Hepatocyte (in vitro differentiated cells): Measurements from ENCODE around the gene TMEM239. TPM values are rescaled to one million over a fixed set of nuclear protein-coding genes. Genes with fewer than 3 reads are reported as not detected.

Experiments
- DNase-seq: peaks from one replicate; pipeline ENCODE4 v3.0.0-alpha.2; 2016; ENCODE audit warnings: low spot score
- H2AFZ ChIP-seq: fragments of 200-600 bp; sonication (generic); 2 replicates; pipeline ENCODE4 v1.6.0; 2016; ENCODE audit warnings: antibody characterized with exemption, mild to moderate bottlenecking
- H3K27ac ChIP-seq: fragments of 200-600 bp; sonication (generic); 2 replicates; pipeline ENCODE4 v1.5.1; 2016; ENCODE audit warnings: mild to moderate bottlenecking
- H3K27me3 ChIP-seq: fragments of 200-600 bp; sonication (generic); 2 replicates; pipeline ENCODE4 v1.6.1; 2016
- H3K36me3 ChIP-seq: fragments of 200-600 bp; sonication (generic); replicated peaks from 2 replicates; pipeline ENCODE4 v1.5.1; 2016; ENCODE audit warnings: low read depth; ENCODE audit not compliant: insufficient read depth
- H3K4me1 ChIP-seq: fragments of 200-600 bp; sonication (generic); 2 replicates; pipeline ENCODE4 v1.5.1; 2016; ENCODE audit warnings: mild to moderate bottlenecking, moderate library complexity; ENCODE audit not compliant: insufficient read depth
- H3K4me2 ChIP-seq: fragments of 200-600 bp; sonication (generic); 2 replicates; pipeline ENCODE4 v1.6.0; 2016
- H3K4me3 ChIP-seq: fragments of 200-600 bp; sonication (generic); 2 replicates; pipeline ENCODE4 v1.5.1; 2016; ENCODE audit warnings: mild to moderate bottlenecking
- H3K79me2 ChIP-seq: fragments of 200-600 bp; sonication (generic); 2 replicates; pipeline ENCODE4 v1.6.0; 2017; ENCODE audit warnings: mild to moderate bottlenecking
- H3K9me2 ChIP-seq: fragments of 200-600 bp; sonication (generic); replicated peaks from 2 replicates; pipeline ENCODE4 v1.6.0; 2017; ENCODE audit warnings: mild to moderate bottlenecking; ENCODE audit not compliant: insufficient read depth
- H3K9me3 ChIP-seq: fragments of 200-600 bp; sonication (generic); 2 replicates; pipeline ENCODE4 v1.5.1; 2016; ENCODE audit warnings: low read depth, mild to moderate bottlenecking
- H4K20me1 ChIP-seq: fragments of 200-600 bp; sonication (generic); 2 replicates; pipeline ENCODE4 v1.6.0; 2016; ENCODE audit warnings: mild to moderate bottlenecking; ENCODE audit not compliant: insufficient read depth, poor library complexity, severe bottlenecking
- EZH2 ChIP-seq: fragments of 200-600 bp; sonication (generic); IDR thresholded peaks from 2 replicates; pipeline ENCODE4 v1.6.1; 2016; ENCODE audit warnings: antibody characterized with exemption, mild to moderate bottlenecking, borderline replicate concordance
- EZH2phosphoT487 ChIP-seq: fragments of 200-600 bp; sonication (generic); IDR thresholded peaks from one replicate; pipeline ENCODE4 v1.6.1; 2018; ENCODE audit warnings: antibody characterized with exemption, mild to moderate bottlenecking, low read depth, moderate library complexity; ENCODE audit not compliant: unreplicated experiment, severe bottlenecking
- WGBS: methylation state at CpG from one replicate; pipeline ENCODE4 v1.1.6; 2016; ENCODE audit warnings: low lambda C conversion rate; ENCODE audit errors: missing lambda C conversion rate; 5-methylcytosine and 5-hydroxymethylcytosine counted together
- polyA plus RNA-seq: library from polyadenylated mRNA; unstranded; fragments of >200 nt; fragmentation: Nextera tagmentation; extraction: Ambion mirVana; gene quantifications from 2 replicates; pipeline ENCODE4 v1.2.1, GENCODE V29; 2016
- total RNA-seq: library from RNA; depleted of rRNA; stranded (reverse); fragments of >200 nt; gene quantifications from 2 replicates; pipeline ENCODE4 v1.2.3, GENCODE V29; 2014
- TF ChIP-seq, protein P1 (sequence below): fragments of 200-600 bp; sonication (generic); IDR thresholded peaks from 2 replicates; pipeline ENCODE4 v1.5.1; 2016; ENCODE audit warnings: antibody characterized with exemption, mild to moderate bottlenecking; ENCODE audit not compliant: poor library complexity

TMEM239 gene
- total and polyA plus RNA-seq, 2 experiments from 2014 or later, result not detected

DNA sequence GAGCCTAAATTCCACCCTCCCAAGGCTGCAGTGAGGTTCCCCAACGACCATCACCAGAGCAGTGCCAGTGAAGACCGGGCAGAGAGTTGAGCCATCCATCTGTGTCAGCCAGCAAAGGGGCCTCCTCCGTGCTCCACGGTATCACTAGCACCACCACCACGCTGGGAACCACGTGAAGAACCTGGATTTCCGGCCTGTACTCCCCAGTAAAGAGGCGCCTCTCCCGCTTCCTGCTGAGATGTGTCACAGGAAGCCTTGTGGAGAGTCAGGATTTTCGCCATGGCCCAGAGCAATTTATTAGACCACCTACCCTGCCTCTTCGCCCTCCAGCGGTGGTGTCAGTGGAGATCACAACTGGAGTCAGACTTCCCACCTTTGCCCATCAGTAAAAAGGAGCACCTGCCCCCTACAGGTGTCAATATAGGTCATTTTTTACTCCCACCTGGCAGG lies 44.5 kb upstream of the TMEM239 start:
- Histone ChIP-seq H3K36me3 (no peaks in the 10 kb centered on the region), H3K4me3 (no peak overlapping the region), H3K27ac (no peak overlapping the region), H3K4me2 (no peak overlapping the region), H3K9me2 (no peaks in the 10 kb centered on the region), H3K9me3 (no peaks in the 10 kb centered on the region), H3K27me3 (no peaks in the 10 kb centered on the region), H3K79me2 (no peaks in the 10 kb centered on the region), H2AFZ (no peak overlapping the region), H4K20me1 (no peaks in the 10 kb centered on the region), H3K4me1 (no peaks in the 10 kb centered on the region)
- 59% methylated on average over 12 of the region's 12 CpGs for WGBS
- DNase-seq, result no peak
- TF ChIP-seq, protein P1, sequence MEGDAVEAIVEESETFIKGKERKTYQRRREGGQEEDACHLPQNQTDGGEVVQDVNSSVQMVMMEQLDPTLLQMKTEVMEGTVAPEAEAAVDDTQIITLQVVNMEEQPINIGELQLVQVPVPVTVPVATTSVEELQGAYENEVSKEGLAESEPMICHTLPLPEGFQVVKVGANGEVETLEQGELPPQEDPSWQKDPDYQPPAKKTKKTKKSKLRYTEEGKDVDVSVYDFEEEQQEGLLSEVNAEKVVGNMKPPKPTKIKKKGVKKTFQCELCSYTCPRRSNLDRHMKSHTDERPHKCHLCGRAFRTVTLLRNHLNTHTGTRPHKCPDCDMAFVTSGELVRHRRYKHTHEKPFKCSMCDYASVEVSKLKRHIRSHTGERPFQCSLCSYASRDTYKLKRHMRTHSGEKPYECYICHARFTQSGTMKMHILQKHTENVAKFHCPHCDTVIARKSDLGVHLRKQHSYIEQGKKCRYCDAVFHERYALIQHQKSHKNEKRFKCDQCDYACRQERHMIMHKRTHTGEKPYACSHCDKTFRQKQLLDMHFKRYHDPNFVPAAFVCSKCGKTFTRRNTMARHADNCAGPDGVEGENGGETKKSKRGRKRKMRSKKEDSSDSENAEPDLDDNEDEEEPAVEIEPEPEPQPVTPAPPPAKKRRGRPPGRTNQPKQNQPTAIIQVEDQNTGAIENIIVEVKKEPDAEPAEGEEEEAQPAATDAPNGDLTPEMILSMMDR, result no peak
- TF ChIP-seq EZH2, result no peak
- no peak for TF ChIP-seq EZH2phosphoT487

GRCh38 chr20:2773812-2774211 lies 42.4 kb upstream of the TMEM239 start:
- no peaks in the 10 kb centered on the region for H3K79me2 ChIP-seq
- H3K27ac ChIP-seq, result no peak overlapping the region
- DNase-seq, result no peak
- no peaks in the 10 kb centered on the region for H3K36me3 ChIP-seq
- no peak overlapping the region for H2AFZ ChIP-seq
- no peaks in the 10 kb centered on the region for H3K9me2 ChIP-seq
- H3K9me3 ChIP-seq, result no peaks in the 10 kb centered on the region
- no peaks in the 10 kb centered on the region for H4K20me1 ChIP-seq
- H3K4me1 ChIP-seq, result no peaks in the 10 kb centered on the region
- H3K4me3 ChIP-seq, result no peak overlapping the region
- 86% methylated on average over 9 of the region's 9 CpGs for WGBS
- no peak overlapping the region for H3K4me2 ChIP-seq
- H3K27me3 ChIP-seq, result peaks cover 2% of the 10 kb centered on the region
- no peak for TF ChIP-seq EZH2phosphoT487
- TF ChIP-seq, protein P1, result no peak
- TF ChIP-seq EZH2, result no peak

GRCh38 chr20:2775139-2775538 lies 41.0 kb upstream of the TMEM239 start:
- 83% methylated on average over 3 of the region's 3 CpGs for whole genome bisulfite sequencing
- no peak overlapping the region for H3K4me2 ChIP-seq
- no peaks in the 10 kb centered on the region for H3K4me1 ChIP-seq
- H4K20me1 ChIP-seq, result no peaks in the 10 kb centered on the region
- no peak overlapping the region for H2AFZ ChIP-seq
- no peak overlapping the region for H3K27ac ChIP-seq
- TF ChIP-seq EZH2phosphoT487 (no peak), EZH2 (no peak)
- TF ChIP-seq, protein P1, result no peak
- DNase-seq, result no peak
- no peaks in the 10 kb centered on the region for H3K79me2 ChIP-seq
- H3K4me3 ChIP-seq, result no peak overlapping the region
- H3K27me3 ChIP-seq, result peaks cover 2% of the 10 kb centered on the region
- H3K36me3 ChIP-seq, result no peaks in the 10 kb centered on the region
- no peaks in the 10 kb centered on the region for H3K9me3 ChIP-seq
- no peaks in the 10 kb centered on the region for H3K9me2 ChIP-seq
